Gastrocnemius medialis (tissue), 4 donors: ENCODE data around the gene FALEC.

Experiments
- CTCF ChIP-seq, 5 experiments: fragments of 450-650 bp in 3 of 5; fragments of 200-600 bp in 2 of 5; sonication (generic) in 2 of 5; IDR thresholded peaks in 4 of 5; conservative IDR thresholded peaks in 1 of 5; 1 replicate in 4 of 5; 2 replicates in 1 of 5; pipeline ENCODE4 v1.5.1; 2016 to 2019; ENCODE audit warnings: antibody characterized with exemption in 5 of 5, mild to moderate bottlenecking in 3 of 5, moderate library complexity in 3 of 5
- POLR2A ChIP-seq, 2 donors: fragments of 450-650 bp; IDR thresholded peaks; one replicate each; pipeline ENCODE4 v1.6.1; 2017; ENCODE audit warnings: antibody characterized with exemption in 2 of 2, mild to moderate bottlenecking in 2 of 2, moderate library complexity in 2 of 2

- TF ChIP-seq POLR2A (IDR thresholded peaks at IDR 0.05): no peak
- TF ChIP-seq CTCF (IDR thresholded peaks at IDR 0.05 in 4 of 5, conservative IDR thresholded peaks at IDR 0.05 in 1 of 5): no peak
These were observed 46.3 kb upstream of the FALEC start for GRCh38 chr1:150469291-150469690.
